Stimulated activated CD4-positive, alpha-beta T cell treated with anti-CD3 and anti-CD28 coated beads, Interleukin-4, amount 100 ng/mL, for 48 hours (primary cell): ENCODE data around the gene NLRP13.

ENCODE experiments used
- DNase-seq, 2 donors: peaks; one replicate each; pipeline ENCODE4 v3.0.0-alpha.2; 2020; ENCODE audit warnings: low read depth in 2 of 2

Gene NLRP13

GRCh38 chr19:55901369-55902079 is 30.6 kb downstream of the NLRP13 start:
- DNase-seq: no peak

DNA sequence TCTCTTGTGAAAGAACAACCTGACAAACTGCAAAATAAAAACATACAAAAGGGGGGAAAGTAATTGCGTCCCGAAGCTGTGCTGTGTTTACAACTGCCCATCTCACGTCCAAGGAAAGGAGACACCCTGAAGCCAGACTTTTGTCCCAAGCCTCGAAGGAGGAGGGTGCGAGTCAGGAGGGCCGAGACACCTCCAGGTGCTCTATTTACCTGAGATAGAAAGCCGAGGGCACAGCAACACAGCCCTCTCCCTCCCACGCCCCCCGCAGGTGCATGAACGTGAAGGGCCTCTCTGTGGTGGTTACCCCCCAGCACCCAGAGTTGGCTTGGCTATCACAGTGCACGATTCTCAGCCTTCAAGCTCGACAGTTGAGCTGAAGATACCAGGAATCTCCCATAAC is 33.2 kb downstream of the NLRP13 start:
- no peak for DNase-seq

DNA sequence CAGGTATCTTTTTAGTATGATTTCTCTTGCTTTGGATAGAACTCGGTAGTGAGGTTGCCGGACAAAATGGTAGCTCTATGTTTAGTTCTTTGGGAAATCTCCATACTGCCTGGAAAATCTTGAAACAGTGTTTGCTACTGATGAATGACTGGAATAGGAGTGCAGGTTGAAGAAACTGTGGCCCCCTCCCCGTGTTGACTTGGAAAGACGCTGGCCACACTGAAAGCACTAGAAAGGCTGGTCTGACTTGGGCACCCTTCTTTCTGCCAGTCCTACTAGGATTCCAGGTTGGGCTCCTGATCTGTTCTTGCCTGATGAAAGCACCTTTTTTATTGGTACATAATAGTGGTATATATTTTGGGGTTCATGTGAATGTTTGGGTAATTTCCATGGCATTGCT is 49.5 kb downstream of the NLRP13 start:
- no peak for DNase-seq

- DNase-seq: no peak
Measured at GRCh38 chr19:55877211-55877610, 54.9 kb downstream of the NLRP13 start.

GRCh38 chr19:55870736-55871135 is 61.4 kb downstream of the NLRP13 start:
- DNase-seq: no peak

- no peak for DNase-seq
Measured at GRCh38 chr19:55867101-55867500, 65.0 kb downstream of the NLRP13 start.

- no peak for DNase-seq
Measured at GRCh38 chr19:55866521-55866920, 65.6 kb downstream of the NLRP13 start.

GRCh38 chr19:55858969-55859368 is 73.2 kb downstream of the NLRP13 start:
- no peak for DNase-seq

DNA sequence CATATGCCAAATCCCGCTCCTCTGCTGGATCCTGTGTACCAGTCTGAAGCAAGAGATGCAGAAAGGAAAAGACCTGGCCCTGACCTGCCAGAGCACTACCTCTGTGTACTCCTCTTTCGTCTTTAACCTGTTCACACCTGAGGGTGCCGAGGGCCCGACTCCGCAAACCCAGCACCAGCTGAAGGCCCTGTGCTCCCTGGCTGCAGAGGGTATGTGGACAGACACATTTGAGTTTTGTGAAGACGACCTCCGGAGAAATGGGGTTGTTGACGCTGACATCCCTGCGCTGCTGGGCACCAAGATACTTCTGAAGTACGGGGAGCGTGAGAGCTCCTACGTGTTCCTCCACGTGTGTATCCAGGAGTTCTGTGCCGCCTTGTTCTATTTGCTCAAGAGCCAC is 73.7 kb downstream of the NLRP13 start:
- DNase-seq: no peak

DNA sequence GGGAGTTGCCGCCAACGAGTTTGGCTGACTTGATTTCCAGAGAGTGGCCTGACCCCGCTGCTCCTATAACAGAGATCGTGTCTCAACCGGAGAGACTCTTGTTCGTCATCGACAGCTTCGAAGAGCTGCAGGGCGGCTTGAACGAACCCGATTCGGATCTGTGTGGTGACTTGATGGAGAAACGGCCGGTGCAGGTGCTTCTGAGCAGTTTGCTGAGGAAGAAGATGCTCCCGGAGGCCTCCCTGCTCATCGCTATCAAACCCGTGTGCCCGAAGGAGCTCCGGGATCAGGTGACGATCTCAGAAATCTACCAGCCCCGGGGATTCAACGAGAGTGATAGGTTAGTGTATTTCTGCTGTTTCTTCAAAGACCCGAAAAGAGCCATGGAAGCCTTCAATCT is 74.2 kb downstream of the NLRP13 start:
- DNase-seq: no peak

- no peak for DNase-seq
Measured at GRCh38 chr19:55857149-55857548, 75.0 kb downstream of the NLRP13 start.

DNA sequence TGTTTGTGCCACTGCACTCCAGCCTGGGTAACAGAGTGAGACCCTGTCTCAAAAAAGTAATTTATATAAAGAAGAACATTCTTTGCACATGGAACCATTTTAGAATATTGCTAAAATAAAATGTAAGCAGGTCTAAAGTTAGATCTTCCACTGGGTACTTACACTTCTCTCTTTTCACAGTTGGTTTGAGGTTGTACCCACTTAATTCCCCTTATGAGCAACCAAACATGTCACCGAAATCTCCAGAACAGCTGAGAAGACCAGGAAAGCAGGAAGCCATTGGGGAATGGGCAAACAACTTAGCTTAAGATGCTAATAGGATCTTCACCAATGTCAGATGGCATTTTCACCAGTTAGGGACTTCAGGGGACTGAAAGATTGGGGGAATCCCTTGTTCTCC is 77.0 kb downstream of the NLRP13 start:
- no peak for DNase-seq
